ENCODE data around the gene TUBGCP5.
"Not testable (repeated sequence)": the region's sequence is repeated elsewhere in the genome, so short reads cannot be mapped to it uniquely, and the experiment has no call there.

Gene TUBGCP5

DNA sequence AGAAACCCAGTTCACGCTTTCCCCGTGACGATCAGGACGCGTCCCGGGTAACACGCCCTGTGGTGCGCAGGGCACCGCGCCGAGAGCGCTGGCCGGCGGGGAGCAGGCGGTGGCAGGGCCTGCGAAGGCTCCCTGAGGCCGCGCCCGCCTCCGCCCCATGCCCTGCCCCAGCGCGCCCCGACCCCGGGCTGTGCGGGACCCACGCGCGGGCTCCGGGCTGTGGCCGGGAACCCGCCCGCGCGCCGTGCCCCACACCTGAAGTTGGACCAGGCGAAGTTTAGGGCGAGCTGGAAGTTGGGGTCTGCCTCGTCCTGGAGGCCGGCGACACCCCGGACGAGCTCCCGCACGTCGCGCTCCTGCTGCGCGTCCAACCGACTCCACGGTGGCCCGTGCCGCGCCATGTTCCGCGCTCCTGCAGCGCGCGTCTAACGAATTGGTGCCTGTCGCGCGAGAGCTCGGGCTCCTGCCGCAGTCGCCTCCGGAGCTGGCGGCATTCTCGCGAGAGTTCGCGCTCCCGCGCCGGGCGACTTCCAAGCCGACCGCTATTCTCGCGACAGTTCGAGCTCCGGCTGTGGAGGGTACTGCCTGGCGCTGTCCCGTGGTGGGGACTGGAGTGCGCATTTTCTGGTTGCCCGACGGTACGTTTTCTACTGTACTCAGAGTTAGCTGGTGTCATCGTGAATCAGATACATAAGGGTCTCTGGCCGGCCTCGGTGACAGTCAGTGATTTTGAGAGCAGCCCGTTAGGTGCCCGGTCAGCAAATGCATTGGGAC lies at the start of gene TUBGCP5:
TUBGCP5 (minus strand) TSS at position 427 of the 774 bp plus-strand sequence; CDS start at position 401, 26 bp downstream.
- peak; percentile 88 for DNase-seq (ENCODE audit: low read depth, low spot score)

DNA sequence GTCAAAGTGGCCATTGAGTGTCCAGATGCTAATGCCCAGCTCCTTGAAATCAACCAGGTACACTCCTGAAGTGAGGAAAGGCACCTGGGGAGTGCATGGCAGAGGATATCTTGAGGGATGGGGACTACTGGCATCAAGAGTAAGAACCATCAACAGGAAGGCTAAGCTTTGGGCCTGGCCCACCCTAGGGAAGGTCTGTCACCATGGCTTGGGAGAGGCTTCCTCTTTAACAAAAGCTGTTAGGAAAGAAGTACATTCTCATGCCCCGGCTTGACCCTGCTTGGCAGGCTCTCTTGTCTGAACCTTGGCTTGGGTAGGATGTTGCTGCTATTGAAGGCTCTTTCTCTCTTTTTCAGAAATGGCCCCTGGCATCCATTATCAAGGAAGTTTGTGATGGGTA lies 43.7 kb upstream of the TUBGCP5 start:
- no peak for DNase-seq (ENCODE audit: low read depth, low spot score)

DNA sequence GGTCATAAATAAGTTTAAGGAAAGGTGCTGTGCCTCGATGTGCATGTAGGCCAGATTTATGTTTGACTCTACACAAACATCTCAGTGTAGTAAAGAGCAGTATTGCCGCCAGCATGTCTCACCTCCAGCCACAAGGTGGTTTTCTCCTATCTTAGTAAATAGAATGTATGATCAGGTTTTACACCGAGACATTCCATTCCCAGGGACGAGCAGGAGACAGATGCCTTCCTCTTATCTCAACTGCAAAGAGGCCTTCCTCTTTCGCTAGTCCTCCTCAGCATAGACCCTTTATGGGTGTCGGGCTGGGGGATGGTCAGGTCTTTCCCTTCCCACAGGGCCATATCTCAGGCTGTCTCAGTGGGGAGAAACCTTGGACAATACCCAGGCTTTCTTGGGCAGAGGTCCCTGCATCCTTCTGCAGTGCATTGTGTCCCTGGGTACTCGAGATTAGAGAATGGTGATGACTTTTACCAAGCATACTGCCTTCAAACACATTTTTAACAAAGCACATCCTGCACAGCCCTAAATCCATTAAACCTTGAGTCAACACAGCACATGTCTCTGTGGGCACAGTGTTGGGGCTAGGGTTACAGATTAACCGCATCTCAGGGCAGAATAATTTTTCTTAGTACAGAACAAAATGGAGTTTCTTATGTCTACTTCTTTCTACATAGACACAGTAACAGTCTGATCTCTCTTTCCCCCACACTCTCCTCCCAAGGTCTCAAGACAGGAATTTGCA lies 42.8 kb upstream of the TUBGCP5 start:
- DNase-seq (ENCODE audit: low read depth, low spot score) = not testable (repeated sequence)

DNA sequence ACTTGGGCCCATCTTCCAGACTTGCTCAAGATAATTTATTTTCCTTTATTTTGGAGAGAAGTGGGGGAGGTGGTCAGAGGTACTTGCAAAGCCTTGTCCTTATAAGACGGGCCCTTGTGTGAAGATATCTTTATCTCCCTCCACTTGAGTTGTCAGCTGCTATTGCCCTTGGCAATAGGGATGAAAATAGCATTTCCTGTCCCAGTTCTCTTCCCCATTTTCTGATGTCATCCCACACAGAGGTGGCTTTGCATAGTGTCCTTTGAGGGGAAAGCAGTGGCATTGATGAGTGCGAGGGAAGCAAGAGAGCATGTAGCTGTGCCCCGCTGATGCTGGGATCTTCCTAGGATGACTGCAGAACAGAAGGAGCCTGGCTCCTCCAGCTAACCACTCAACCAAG lies 41.9 kb upstream of the TUBGCP5 start:
- DNase-seq (ENCODE audit: low read depth, low spot score) = no peak

DNA sequence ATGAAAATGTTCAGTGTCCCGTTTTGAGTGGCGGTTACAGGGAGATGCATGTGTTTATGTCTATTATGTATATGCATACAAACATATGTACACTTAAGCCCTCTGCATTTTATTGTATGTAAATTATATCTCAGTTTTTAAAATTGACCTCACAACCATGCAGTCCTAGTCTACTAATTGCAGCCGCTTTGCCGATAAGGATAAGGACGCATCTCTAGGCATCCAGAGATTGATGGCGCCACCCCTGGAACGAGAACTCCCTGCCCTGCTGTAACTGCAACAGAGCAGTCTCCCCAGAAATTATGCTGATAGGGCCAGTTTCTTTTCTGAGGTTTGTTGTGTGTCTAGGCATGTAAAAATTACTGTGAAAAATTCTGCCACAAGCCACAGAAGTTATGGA lies 40.4 kb upstream of the TUBGCP5 start:
- DNase-seq (ENCODE audit: low read depth, low spot score) = no peak

DNA sequence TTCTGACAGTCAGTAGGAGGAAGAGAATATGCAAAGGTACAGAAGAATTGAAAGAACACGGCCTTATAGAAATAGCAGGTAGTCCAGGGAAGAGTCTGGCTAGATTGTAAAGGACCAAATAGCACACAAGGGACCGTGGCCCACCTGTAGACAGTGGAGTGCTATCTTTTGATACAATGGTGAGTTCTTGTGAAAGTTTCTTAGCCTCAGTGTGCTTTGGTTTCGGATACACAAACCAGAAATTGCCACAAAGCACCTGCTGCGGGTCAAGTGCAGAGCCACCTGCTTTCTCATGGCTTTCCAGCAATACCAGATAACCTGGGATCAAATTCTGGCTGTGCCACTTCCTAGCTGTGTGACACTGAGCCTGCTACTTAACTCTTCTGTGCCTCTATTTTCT lies 36.6 kb upstream of the TUBGCP5 start:
- no peak for DNase-seq (ENCODE audit: low read depth, low spot score)

DNA sequence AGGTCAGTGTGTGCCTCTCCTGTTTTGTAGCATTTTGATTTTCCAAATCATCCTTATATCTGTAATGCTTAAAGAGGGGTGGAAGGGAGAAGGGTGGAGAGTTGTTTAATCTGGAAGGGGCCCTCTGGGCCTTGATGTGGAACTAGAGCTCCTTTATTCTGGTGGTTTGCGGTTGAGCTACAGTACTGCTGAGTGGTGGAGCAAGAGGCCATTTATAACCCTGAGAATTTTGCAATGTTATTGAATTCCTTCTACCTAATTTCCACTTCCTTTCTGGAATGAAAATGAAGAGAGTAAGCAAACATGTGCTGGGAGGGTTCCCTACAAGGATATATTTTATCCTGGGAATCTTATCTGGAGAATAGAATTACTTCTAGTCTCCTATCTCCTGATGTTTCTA lies 35.3 kb upstream of the TUBGCP5 start:
- no peak for DNase-seq (ENCODE audit: low read depth, low spot score)

DNA sequence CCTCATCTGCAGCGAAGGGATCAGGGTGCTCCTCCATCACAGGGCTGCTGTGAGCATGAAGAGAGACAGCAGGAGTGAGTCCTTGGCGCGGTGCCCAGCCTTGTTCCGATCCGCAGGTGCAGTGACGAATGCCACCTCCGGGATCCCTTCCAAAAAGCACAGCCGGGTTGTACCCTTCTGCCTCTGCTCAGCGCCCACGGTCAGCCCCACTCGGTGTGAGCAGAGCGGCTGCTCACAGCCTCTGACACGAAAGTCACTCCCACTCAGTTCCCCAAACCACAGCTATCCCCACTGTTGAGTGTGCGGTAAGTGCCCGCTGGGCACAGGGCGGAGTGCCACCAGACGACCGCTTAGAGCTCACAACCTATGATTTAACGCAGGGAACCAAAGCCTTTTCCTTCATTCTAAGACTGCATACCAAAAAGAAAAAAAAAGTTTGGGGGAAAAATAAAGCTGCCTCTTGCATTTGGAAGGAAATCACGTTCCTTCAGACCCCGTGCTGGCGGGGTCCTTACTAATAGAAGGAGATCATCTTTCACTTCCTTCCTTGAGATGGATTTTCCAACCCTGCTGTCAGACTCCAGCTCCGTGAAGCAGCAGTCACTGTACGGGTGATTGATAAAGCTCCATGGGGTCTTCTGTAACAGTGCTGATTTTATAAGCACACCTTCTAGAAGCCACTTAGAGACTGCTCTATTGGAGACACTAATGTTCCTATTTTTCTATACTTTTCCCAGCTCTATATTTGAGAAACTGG lies 34.7 kb upstream of the TUBGCP5 start:
- no peak for DNase-seq (ENCODE audit: low read depth, low spot score)

DNA sequence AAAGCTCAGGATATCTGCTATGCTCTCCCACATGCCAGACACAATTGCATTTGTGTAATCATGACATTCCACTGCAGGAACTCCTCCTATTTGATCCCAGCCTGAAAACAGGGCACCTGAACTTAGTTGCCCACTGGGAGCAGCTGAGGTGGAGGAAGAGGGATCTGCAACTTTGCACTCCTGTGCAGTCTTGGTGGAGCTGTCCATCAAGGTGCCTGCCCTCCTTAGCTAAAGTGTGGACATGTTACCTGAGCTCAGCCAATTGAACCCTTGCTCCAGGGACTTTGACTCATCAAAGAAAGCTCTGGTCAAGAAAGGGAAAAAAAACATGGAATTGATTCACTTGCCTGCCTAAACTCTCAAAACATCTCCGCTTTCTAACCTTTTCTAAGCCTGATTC lies 33.3 kb upstream of the TUBGCP5 start:
- DNase-seq (ENCODE audit: low read depth, low spot score) = no peak

DNA sequence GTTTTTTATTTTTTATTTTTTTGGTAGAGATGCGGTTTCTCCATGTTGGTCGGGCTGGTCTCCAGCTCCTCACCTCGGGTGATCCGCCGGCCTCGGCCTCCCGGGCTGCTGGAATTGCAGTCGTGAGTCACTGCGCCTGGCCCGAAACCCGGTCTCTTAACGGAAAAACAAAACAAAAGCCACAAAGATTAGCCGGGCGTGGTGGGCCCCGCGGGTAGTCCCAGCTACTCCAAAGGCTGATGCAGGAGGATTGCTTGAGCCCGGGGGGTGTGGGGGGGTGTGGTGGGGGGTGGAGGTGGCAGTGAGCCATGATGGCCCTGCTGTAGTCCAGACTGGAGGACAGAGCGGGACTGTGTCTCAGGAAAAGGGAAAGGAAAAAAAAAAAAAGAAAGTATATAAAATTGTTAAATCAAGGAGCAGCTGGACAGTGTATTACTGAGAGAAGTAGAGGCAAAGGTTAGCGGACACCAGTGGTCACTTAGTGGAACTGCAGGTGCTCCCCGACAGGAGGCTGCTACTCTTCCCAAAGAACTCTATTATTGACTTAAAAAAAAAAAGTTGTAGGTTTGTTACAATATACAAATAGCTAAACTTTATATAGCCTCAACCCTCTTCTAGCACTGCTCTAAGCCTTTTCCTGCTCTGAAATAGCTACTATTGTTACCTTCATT lies 30.3 kb upstream of the TUBGCP5 start:
- no peak for DNase-seq (ENCODE audit: low read depth, low spot score)

DNA sequence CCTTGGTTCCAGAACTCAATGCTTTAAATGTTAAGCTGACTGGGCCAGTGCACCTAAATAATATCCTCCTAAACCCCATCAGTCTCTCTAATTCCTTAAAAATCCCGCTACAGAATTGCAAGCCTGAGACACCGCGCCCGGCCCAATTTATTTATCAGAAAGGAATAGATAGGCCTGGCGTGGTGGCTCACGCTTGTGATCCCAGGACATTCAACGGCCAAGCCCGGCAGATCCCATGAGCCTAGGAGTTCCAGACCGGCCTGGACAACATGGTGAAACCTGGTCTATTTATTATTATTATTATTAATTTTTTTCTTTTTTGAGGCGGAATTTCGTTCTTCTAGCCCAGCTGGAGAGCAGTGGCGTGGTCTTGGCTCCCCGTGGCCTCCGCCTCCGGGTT lies 28.0 kb upstream of the TUBGCP5 start:
- DNase-seq (ENCODE audit: low read depth, low spot score) = no peak

DNA sequence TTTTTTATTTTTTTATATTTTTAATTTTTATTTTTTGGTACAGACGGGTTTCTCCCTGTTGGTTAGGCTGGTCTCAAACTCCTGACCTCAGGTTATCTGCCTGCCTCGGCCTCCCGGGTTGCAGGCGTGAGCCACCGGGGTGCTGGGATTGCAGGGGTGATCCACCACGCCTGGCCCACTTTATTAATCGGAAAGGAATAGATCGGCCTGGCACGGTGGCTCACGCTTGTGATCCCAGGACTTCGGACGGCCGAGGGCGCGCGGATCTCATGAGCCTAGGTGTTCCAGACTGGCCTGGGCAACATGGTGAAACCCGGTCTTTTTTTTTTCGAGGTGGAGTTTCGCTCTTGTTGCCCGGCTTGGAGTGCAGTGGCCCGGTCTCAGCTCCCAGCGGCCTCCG lies 26.5 kb upstream of the TUBGCP5 start:
- DNase-seq (ENCODE audit: low read depth, low spot score) = no peak

DNA sequence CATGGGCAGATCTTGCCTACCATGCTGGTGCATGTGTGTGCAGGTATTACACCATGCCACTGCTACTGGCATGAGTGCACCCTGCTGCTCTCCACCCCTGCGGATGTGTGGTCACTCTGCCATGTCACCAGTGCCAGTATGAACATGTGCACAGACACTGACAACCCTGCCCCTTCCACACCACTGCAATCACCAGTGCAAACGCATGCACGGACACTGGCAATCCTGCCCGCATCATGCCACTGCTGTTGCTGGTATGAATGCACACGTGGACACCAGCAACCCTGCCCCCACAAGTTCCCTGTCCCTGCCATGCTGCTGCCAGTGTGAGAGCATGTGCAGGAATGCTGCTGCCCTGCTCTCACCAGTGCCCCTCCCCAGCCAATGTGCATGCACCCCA lies 24.8 kb upstream of the TUBGCP5 start:
- no peak for DNase-seq (ENCODE audit: low read depth, low spot score)

DNA sequence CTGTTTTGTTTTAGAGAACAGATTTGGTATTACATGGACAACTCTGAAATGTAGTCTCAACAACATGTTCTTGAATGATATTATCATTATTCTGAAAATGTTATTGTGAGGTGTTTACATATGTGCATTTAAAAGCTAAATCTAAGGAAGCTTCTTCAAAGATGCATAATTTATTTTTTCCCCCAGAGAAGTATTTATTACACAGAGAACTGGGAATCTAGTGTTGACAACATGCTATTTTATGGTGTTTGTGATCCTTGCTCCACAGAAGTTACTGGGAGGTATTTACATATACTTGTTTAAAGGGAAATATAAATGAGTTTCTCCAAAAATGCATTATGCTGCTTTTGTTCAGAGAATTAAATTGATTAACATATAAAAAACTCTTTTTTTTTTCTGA lies 18.3 kb upstream of the TUBGCP5 start:
- no peak for DNase-seq (ENCODE audit: low read depth, low spot score)

DNA sequence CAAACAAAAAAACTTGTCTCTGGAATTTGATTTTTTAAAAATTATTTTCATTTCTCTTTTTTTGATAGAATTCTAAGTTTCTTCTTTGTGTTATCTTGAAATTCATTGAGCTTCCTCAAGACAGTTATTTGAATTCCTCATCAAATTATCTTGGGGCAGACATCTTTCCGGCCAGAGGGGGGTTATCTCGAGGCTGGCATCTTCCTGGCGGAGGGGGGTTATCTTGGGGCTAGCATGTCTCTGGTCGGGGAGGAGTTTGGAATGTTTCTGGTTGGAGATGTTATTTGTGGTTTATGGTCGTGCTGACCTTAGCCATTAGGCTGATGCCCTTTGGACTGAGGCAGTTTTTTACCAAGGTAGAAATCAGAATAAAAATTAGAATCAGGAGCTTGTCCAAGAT lies 15.9 kb upstream of the TUBGCP5 start:
- DNase-seq (ENCODE audit: low read depth, low spot score) = no peak

DNA sequence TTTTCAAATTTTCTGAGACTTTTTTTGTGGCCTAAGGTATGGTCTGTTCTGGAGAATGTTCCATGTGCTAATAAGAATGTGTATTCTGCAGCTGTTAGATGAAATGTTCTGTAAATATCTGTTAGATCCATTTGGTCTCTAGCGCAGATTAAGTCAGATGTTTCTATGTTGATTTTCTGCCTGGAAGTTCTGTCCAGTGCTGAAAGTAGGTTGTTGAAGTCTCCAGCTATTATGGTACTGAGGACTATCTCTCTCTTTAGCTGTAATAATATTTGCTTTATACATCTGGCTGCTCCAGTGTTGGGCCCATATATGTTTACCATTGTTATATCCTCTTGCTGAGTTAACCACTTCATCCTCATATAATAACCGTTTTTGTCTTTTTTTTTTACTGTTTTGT lies 13.2 kb upstream of the TUBGCP5 start:
- DNase-seq (ENCODE audit: low read depth, low spot score) = no peak

DNA sequence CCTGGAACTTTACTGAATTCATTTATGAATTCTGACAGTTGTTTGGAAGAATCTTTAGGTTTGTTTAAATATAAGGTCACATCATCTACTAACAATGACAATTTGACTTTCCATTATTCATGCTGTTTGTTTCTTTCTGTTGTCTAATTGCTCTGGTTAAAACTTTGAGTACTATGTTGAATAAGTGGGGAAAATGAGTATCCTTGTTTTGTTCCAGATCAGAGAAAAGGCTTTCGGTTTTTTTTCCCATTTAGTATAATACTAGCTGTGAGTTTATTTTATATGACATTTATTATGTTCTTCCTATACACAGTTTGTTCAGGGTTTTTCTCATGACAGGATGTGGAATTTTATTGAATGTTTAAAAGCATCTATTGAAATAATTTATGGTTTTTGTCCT lies 11.3 kb upstream of the TUBGCP5 start:
- no peak for DNase-seq (ENCODE audit: low read depth, low spot score)

DNA sequence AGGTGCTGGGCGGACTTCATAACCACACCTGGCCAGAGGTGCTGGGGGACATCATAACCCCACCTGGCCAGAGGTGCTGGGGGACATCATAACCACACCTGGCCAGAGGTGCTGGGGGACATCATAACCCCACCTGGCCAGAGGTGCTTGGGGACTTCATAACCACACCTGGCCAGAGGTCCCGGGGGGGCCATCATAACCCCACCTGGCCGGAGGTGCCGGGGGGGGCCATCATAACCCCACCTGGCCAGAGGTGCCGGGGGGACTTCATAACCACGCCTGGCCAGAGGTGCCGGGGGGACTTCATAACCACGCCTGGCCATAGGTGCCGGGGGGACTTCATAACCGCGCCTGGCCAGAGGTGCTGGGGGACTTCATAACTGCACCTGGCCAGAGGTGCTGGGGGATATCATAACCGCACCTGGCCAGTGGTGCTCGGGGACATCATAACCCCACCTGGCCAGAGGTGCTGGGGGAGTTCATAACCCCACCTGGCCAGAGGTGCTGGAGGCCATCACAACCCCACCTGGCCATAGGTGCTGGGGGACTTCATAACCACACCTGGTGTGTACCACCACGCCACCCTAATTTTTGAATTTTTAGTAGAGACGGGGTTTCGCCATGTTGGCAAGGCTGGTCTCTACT lies 10.7 kb upstream of the TUBGCP5 start:
- DNase-seq (ENCODE audit: low read depth, low spot score) = no peak

DNA sequence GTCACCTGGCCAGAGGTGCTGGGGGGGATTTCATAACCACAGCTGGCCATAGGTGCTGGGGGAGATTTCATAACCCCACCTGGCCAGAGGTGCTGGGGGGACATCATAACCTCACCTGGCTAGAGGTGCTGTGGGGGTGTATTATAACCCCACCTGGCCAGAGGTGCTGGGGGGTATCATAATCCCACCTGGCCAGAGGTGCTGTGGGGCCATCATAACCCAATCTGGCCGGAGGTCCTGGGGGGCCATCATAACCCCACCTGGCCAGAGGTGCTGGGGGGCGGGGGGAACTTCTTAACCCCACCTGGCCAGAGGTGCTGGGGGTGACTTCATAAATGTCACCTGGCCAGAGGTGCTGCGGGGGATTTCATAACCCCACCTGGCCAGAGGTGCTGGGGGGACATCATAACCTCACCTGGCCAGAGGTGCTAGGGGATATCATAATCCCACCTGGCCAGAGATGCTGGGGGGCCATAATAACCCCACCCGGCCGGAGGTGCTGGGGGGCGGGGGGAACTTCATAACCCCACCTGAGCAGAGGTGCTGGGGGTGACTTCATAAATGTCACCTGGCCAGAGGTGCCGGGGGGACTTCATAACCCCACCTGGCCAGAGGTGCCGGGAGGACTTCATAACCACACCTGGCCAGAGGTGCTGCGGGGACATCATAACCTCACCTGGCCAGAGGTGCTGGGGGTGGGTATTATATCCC lies 9.4 kb upstream of the TUBGCP5 start:
- not testable (repeated sequence) for DNase-seq (ENCODE audit: low read depth, low spot score)

DNA sequence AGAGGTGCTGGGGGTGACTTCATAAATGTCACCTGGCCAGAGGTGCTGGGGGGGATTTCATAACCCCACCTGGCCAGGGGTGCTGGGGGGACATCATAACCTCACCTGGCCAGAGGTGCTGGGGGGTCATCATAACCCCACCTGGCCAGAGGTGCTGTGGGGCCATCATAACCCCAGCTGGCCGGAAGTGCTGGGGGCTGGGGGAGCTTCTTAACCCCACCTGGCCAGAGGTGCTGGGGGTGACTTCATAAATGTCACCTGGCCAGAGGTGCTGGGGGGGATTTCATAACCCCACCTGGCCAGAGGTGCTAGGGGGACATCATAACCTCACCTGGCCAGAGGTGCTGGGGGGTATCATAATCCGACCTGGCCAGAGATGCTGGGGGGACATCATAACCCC lies 4.6 kb upstream of the TUBGCP5 start:
- not testable (repeated sequence) for DNase-seq (ENCODE audit: low read depth, low spot score)

DNA sequence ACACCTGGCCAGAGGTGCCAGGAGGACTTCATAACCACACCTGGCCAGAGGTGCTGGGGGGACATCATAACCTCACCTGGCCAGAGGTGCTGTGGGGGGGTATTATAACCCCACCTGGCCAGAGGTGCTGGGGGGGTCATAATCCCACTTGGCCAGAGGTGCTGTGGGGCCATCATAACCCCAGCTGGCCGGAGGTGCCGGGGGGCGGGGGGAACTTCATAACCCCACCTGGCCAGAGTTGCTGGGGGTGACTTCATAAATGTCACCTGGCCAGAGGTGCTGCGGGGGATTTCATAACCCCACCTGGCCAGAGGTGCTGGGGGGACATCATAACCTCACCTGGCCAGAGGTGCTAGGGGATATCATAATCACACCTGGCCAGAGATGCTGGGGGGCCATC lies 4.2 kb upstream of the TUBGCP5 start:
- not testable (repeated sequence) for DNase-seq (ENCODE audit: low read depth, low spot score)

All from activated CD4-positive, CD25-positive, alpha-beta regulatory T cell treated with anti-CD3 and anti-CD28 coated beads, Interleukin-2, amount 50 U/mL, for 16 hours (primary cell).